IMR-90 (cell line): ENCODE measurements around the gene CPOX.

Experiments used
- BHLHE40 ChIP-seq: fragments of 150-350 bp; IDR thresholded peaks from 2 replicates; pipeline ENCODE4 v1.6.1; 2016; ENCODE audit warnings: mild to moderate bottlenecking, low read depth, low read length
- CTCF ChIP-seq: conservative IDR thresholded peaks from 2 replicates; pipeline ENCODE4 v1.5.1; 2012; ENCODE audit warnings: mild to moderate bottlenecking, low read depth, low read length, improper control_type of control experiment
- MAFK ChIP-seq: IDR thresholded peaks from 2 replicates; pipeline ENCODE4 v1.6.1; 2012; ENCODE audit warnings: low read depth, low read length, improper control_type of control experiment
- POLR2A ChIP-seq: IDR thresholded peaks from 2 replicates; pipeline ENCODE4 v1.6.1; 2012; ENCODE audit warnings: mild to moderate bottlenecking, low read depth, low read length
- RAD21 ChIP-seq: IDR thresholded peaks from 2 replicates; pipeline ENCODE4 v1.6.1; 2012; ENCODE audit warnings: low read length, improper control_type of control experiment
- TF ChIP-seq, protein P1 (sequence below): fragments of 150-350 bp; IDR thresholded peaks from 2 replicates; pipeline ENCODE4 v1.6.1; 2017; ENCODE audit warnings: mild to moderate bottlenecking, antibody characterized with exemption, low read length, low read depth

DNA sequence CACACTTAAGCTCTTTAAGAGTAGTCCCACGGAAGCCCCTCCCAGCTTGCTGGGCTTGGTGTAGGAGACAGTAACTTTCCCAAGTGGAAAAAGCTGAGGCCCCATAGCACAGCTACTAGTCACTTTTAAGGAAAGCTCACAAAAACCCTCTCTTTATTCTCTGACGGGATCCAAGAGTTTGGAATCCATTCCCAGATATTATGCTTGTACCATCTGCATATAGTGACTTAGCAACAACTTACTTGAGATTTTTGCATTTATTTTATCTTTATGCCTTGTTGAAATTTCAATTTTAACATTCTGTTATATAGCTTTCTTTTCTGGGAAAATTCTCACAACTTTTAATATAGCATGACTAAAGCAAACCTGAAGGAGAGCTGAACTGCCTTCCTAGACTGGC, 42.2 kb downstream of the CPOX start:
- TF ChIP-seq, protein P1, sequence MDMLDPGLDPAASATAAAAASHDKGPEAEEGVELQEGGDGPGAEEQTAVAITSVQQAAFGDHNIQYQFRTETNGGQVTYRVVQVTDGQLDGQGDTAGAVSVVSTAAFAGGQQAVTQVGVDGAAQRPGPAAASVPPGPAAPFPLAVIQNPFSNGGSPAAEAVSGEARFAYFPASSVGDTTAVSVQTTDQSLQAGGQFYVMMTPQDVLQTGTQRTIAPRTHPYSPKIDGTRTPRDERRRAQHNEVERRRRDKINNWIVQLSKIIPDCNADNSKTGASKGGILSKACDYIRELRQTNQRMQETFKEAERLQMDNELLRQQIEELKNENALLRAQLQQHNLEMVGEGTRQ = no peak
- no peak for TF ChIP-seq CTCF
- no peak for TF ChIP-seq MAFK
- TF ChIP-seq RAD21 = no peak
- TF ChIP-seq BHLHE40 = no peak
- TF ChIP-seq POLR2A = no peak
